ENCODE results near the gene ARNT2.

GRCh38 chr15:80609512-80609946 is 205.3 kb downstream of the ARNT2 start:
- TF ChIP-seq, protein P1, sequence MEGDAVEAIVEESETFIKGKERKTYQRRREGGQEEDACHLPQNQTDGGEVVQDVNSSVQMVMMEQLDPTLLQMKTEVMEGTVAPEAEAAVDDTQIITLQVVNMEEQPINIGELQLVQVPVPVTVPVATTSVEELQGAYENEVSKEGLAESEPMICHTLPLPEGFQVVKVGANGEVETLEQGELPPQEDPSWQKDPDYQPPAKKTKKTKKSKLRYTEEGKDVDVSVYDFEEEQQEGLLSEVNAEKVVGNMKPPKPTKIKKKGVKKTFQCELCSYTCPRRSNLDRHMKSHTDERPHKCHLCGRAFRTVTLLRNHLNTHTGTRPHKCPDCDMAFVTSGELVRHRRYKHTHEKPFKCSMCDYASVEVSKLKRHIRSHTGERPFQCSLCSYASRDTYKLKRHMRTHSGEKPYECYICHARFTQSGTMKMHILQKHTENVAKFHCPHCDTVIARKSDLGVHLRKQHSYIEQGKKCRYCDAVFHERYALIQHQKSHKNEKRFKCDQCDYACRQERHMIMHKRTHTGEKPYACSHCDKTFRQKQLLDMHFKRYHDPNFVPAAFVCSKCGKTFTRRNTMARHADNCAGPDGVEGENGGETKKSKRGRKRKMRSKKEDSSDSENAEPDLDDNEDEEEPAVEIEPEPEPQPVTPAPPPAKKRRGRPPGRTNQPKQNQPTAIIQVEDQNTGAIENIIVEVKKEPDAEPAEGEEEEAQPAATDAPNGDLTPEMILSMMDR (IDR thresholded peaks at IDR 0.05) = no peak
- TF ChIP-seq SIN3A (IDR thresholded peaks at IDR 0.05; ENCODE audit: borderline replicate concordance, insufficient read depth, low read depth, low read length) = no peak
